Hematopoietic multipotent progenitor cell treated with erythropoietin and hydrocortisone succinate and interleukin-3 and kit ligand, for 17 days (in vitro differentiated cells): ENCODE results near the gene PIM2.

Source experiments
- DNase-seq: peaks from one replicate; pipeline ENCODE4 v3.0.0-alpha.2; 2015; ENCODE audit warnings: low spot score

Gene PIM2

GRCh38 chrX:48935301-48935670 is 16.5 kb upstream of the PIM2 start:
- no peak for DNase-seq

- no peak for DNase-seq
Observed at GRCh38 chrX:48934581-48935300, 15.9 kb upstream of the PIM2 start.

- DNase-seq, result no peak
Observed at GRCh38 chrX:48933757-48934156, 14.9 kb upstream of the PIM2 start.

GRCh38 chrX:48927736-48928382 is 9.0 kb upstream of the PIM2 start:
- no peak for DNase-seq

DNA sequence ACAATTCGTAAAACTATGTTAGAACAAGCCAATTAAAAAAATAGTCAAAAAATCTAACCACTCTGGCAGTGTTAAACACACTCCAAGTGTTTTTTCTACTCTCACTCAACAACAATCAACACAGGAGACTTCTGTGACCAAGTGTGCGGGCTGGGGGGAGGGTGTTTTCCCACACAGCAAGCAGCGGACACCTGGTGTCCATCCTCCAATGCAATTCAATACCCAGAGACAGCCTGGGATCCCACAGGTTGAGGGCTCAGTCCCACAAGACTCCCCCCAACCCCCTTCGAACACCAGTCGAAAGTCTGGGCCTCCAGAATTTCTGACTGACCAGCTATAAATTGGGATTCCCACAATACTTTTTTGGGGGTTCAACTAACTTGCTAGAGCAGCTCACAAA is 8.3 kb upstream of the PIM2 start:
- DNase-seq, result no peak

GRCh38 chrX:48924270-48924669 is 5.4 kb upstream of the PIM2 start:
- no peak for DNase-seq

DNA sequence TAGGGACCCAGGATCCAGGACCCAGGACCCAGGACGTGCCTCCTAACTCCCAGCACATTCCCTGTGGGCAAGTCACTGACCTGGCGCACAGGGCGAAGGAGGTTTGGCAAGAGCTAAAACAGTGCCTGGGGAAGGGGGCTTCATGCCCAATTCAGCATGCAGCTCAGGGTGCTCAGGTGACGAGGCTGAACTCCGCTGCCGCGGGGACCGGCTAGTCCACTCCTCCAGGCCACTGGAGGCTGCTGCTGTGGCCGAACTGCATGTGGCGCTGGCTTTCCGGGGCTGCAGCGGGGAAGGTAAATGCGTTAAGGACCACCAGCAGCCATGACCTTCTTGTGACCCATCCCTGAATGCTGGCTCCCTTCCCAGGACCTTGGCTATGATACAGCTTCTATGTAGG is 4.9 kb upstream of the PIM2 start:
- no peak for DNase-seq

- no peak for DNase-seq
Observed at GRCh38 chrX:48920718-48921104, 1.9 kb upstream of the PIM2 start.

DNA sequence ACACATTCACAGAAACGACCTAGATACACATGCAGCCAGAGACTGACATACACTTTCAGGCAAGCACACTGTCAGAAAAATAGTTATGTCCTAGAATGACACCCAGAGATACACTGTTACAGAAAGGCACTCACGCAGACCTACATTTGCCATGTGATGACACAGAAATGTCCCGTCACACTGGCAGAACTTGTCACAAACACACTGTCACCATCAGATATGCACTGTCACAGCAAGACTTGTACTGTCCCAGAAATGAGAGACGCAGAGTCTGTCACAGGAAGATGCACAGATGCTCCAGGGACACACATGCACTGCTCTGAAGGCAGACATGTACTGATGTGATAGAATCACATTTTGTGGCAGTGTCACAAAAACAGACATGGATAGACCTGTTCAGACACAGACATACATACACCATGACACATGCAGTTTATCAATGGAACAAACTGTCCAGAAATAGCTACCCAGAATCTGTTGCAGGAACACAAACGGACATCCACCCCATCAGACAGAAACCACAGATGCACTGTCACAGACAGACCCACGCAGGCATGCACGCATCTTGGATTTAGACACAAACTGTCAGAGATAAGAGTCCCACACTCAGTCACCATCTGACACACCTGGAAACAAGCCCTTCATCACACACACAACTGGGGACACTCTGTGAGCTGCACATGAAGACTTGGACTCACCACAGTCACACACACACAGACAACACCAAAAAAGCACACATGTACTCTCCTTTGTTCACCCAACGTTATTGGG is 1.3 kb upstream of the PIM2 start:
- DNase-seq, result peak; percentile 83

DNA sequence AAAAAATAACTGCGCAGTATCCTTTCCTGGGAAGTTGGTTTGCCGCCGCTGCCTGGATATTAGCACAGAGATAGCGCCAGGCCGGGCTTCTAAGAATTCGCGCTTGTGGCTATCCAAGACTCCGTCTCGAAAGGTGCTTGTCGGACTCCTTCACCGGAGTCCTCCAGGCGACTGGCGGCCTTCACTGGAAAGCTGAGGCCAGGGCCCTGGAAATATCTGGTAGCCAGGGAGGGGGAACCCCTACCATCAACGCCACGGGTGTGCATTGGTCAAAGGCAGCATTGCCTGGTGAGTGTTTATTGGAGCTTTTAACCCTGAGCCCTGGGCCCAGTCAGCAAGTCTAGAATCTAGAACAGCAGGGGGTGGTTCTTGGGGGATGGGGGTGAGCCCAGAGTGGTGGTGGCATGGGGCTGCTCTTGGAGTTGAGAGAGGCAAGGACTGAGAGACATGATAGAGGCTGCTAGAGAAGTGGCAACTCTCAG is 577 bp upstream of the PIM2 start:
- DNase-seq, result no peak

GRCh38 chrX:48918301-48918642 is 552 bp downstream of the PIM2 start:
- DNase-seq, result no peak

- DNase-seq, result peak; percentile 96
Observed at GRCh38 chrX:48917139-48918001, 1.5 kb downstream of the PIM2 start.

DNA sequence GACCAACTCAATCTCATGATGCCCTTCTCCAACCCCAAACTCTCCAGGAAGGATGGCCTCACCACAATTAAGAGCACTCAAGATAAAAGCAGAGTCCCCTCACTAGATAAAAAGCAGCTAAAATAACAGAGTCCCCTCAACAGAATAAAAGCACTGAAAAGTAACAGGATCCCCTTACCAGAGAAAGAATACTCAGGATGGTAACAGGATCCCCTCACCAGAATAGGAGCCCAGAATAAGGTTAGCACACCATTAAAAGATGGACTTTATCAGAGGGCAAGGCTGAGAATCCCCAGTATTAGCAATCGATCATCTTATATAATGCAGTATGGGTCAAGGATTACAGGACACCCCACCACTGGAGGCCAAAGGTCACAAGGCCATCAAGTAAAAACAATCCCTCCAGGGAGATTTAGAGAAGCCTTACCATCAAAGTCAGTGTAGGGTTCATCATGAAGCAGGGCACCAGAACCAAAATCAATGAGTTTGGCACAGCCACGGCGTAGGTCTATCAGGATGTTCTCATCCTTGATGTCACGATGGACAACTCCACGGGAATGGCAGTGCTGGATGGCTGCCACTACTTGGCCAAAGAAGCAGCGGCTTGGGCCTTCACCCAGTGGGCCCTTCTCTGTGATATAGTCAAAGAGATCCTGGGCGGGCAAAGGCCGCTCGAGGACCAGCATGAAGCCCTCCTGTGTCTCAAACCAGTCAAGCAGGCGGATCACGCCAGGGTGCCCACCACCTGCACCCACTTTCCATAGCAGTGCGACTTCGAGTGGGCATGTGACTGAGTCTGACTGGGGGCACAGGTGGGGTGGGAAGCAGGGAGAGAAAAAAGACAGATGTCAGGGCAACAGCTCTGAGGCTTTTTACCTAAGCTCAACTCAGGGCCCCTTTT is 4.0 kb downstream of the PIM2 start:
- no peak for DNase-seq

GRCh38 chrX:48913605-48914366 is 5.0 kb downstream of the PIM2 start:
- no peak for DNase-seq

- peak; percentile 83 for DNase-seq
Observed at GRCh38 chrX:48911412-48912182, 7.2 kb downstream of the PIM2 start, which contains the start of gene SLC35A2. Gene SLC35A2 (minus strand): TSS chrX:48911646. CDS start chrX:48911636, 10 bp downstream.

DNA sequence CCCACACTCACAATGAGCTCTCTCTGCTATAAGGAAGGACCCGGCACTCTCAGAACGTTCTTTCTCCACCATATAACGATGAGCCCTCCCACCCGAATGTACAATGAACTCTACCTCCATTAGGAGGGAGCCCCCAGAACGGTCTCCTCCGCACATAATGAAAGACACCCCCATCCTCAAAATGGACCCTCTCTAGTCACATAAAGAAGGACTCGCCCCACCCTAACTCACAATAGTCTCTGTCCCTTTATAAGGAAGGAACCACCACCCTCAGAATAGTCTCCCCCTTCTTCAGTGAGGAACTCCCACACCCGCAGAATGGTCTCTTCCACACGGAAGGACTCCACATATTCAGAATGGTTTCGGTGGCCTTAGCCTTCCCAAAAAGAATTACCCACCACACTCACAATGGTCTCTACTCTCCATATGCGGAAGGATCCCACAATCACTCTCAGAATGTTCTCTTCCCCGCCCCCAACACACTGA is 7.9 kb downstream of the PIM2 start:
- no peak for DNase-seq

- no peak for DNase-seq
Observed at GRCh38 chrX:48909703-48910294, 9.0 kb downstream of the PIM2 start.

GRCh38 chrX:48908600-48908999 is 10.2 kb downstream of the PIM2 start:
- DNase-seq, result no peak
